IPS-NIHi11 (cell line): ENCODE results near the gene AKR1B15.
A peak's percentile ranks its signal among the peaks of the same experiment; 100 is the strongest.
"Not testable (repeated sequence)": the region's sequence is repeated elsewhere in the genome, so short reads cannot be mapped to it uniquely, and the experiment has no call there.

Source experiments
- DNase-seq: peaks from one replicate; pipeline ENCODE4 v3.0.0; 2012; ENCODE audit warnings: mixed read lengths, low spot score

Gene AKR1B15

GRCh38 chr7:134548877-134549276 lies at the start of gene AKR1B15:
Gene AKR1B15, plus strand, starts transcription at chr7:134549110. Its CDS starts 15,510 bp downstream, at chr7:134564620.
- DNase-seq, result no peak

GRCh38 chr7:134500406-134500805 lies 48.5 kb upstream of the AKR1B15 start:
- DNase-seq, result no peak

GRCh38 chr7:134500982-134501381 lies 47.9 kb upstream of the AKR1B15 start:
- no peak for DNase-seq

DNA sequence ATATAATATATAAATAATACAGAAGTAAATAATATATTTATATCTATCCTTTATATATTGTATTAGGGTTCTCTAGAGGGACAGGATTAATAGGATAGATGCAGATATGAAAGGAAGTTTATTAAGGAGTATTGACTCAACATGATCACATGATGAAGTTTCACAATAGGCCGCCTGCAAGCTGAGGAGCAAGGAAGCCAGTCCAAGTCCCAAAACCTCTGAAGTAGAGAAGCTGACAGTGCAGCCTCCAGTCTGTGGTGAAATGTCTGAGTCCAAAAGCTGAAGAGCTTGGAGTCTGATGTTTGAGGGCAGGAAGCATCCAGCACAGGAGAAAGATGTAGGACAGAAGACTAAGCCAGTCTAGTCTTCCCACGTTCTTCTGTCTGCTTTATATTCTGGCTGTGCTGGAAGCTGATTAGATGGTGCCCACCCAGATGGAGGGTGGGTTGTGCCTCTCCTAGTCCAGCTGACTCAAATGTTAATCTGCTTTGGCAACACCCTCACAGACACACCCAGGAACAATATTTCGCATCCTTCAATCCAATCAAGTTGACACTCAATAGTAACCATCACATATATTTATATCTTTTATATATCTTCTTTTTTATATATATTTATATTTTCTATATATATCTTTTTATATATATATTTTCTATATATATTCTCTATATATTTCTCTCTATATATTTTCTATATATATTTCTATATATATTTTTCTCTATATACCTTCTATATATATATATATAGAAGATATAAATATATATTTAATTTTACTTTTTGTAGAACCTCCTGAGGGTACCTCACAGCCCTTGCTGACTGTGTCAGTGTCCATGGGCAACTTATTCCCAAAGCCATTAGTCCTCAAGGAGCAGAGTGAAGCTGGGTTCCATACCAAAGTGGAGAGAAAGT lies 46.2 kb upstream of the AKR1B15 start:
- no peak for DNase-seq

DNA sequence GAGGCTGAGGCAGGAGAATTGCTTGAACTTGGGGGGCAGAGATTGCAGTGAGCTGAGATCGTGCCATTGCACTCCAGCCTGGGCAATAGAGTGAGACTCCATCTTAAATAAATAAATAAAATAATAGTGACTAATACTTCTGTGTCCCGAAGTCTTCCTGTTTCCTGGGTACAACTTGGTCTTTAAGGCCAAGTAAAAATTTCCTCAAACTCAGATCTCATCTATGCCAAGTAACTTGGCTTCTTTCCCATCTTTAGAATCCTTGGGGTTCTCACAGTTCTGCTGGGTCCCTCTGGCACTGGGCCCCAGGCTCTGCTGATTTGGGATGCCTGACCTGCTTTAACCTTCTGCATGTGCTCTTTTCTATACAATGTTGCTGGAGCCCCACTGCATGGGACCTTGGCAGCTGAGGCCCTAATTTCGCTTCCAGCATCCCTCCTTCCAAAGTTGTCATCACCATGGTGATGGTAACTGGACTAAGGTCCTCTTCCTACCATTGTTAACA lies 44.2 kb upstream of the AKR1B15 start:
- DNase-seq, result no peak

DNA sequence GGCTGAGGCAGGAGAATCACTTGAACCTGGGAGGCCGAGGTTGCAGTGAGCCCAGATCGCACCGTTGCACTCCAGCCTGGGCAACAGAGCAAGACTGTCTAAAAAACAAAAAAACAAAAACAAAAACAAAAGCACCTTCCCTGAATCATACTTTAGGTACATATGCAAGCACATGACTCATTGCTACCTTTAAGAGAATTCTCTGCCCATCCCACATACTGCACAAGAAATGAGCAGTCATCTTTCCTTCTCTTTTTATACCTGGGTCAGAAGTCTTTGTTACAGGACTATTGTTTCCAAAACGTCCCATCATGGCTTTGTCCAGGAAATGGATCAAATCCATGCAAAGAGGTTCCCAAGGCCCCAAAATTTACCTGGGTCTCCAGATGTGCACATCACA lies 43.1 kb upstream of the AKR1B15 start:
- DNase-seq, result no peak

DNA sequence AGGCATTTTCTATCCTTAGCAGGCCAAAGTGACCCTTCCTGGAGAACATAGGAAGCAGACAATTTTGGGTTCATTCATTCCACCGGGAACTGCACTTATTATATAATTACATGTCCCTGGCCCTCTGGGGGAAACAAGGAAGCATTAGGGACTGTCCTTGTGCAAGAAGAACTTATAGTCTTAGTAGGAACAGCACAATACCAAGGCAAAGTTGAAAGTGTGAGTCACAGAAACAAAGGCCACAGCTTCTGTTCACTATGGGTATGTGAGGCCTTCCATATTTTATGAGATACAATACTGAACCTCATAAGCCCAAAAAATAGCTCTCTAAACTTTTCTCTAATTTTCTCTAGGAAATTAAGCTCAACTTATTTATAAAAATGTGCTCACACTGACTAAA lies 39.9 kb upstream of the AKR1B15 start:
- no peak for DNase-seq

- no peak for DNase-seq
Measured at GRCh38 chr7:134510646-134511045, 38.3 kb upstream of the AKR1B15 start.

GRCh38 chr7:134512271-134512670 lies 36.6 kb upstream of the AKR1B15 start:
- DNase-seq, result no peak

DNA sequence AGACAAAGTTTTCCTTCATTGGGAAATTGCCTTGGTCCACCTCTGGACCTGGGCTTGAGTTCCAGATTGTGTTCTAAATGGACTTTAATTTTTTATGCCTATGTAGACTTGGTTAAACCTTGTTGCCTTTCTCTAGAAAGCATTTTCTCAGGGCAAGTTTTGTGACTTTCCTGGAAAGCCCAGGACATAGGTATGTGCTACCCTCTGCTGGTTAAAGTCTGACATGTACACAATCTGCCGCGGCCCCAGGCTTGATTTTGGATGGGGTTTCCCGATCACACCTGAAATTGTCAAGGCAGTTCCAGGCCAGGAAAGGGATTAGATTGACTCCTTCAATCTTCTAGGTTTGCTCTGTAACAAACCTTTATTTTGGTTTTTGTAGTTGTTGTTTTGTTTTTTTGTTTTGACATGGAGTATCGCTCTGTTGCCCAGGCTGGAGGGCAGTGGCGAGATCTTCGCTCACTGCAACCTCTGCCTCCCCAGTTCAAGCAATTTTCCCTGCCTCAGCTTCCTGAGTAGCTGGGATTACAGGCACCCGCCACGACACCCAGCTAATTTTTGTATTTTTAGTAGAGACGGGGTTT lies 35.6 kb upstream of the AKR1B15 start:
- DNase-seq, result peak; percentile 69

- no peak for DNase-seq
Measured at GRCh38 chr7:134514106-134514505, 34.8 kb upstream of the AKR1B15 start.

GRCh38 chr7:134514663-134515062 lies 34.2 kb upstream of the AKR1B15 start:
- peak; percentile 67 for DNase-seq

DNA sequence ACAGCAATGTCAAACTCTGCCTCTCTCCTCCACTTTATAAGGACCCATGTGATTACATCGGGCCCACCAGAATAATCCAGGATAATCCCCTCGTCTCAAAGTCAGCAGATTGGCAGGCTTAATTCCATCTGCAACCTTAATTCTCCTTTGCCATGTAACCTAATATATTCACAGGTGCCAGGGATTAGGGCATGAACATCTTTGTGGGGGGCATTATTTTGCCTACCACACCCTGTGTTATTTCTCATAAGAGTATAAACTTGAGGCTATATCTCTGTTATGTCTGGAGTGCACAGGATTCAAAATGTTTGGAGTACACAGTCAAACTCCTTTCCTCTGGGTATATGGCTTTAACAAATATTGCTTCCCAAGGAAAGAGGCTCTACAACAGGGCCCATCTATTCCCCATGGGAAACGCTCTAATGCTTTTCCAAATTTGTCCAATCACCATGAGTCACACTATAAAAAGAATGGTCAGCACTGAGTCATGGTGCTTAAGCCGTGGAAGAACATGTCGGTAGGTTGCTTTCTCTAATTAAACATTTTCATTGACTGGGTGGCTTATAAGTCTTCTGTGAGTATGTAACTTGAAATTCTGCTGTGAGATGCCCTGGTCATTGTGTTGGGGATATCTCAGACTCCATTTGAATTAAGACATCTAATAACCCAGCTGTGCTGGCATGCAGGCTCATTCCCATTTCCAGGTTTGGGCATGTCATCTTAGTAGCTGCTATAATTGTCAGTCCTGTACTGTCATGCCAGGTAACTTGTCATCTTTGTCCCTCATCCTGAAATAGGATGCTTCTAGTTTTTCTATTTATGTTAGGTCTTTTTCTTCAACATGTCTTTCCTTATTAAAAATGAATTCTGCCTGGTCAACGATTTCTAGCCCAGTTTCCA lies 33.1 kb upstream of the AKR1B15 start:
- DNase-seq, result no peak

DNA sequence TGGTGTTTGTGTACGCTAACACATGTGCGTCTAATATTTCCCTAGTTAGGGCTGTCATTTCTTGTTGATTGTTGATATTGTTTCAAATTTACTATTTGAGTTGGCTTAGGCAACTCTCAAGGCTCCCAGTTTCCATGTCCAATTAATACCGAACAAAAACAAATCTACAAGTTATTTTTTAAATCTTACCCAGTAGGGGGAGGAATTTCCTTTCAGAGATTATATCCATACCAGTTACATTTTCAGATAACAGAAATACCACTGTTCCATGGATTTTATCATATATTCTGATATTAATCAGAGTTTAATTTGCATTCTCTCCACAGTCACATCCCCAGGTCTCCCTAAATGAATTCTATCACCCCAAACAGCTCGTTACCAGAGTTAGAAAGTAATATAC lies 28.8 kb upstream of the AKR1B15 start:
- DNase-seq, result no peak

DNA sequence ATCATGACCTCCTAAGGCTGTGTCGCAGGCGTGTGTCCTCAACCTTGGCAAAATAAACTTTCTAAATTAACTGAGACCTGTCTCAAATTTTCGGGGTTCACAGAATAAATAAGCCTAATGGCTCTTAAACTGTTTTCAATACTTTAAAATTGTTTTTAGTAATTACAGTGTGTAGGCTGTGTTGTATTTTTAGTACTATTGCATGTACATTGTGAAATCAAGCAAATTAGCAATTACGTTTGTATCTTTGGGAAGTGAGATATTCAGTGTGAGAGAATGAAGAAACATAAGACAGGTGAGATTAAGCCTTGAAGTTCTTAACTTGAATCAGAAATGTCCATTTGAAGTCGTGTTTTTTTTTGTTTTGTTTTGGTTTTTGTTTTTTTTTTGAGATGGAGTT lies 26.3 kb upstream of the AKR1B15 start:
- no peak for DNase-seq

DNA sequence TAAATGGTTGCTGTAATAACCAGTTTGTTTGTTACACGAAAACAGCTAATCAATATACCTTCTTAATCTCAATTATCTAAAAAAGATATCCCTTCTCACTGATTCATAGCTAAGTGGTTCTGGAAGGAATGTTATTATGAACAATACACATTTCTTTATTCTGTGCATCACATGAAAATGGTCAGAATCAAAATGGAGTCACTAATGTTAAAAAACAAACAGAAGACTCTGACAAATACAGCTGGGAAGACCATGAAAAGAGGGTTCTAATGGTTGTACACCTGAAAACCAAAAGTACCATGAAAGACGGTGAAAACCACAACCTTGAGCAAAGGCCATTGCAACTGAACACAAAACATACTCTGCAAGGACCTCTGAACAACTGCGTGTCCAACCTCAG lies 23.5 kb upstream of the AKR1B15 start:
- DNase-seq, result not testable (repeated sequence)

DNA sequence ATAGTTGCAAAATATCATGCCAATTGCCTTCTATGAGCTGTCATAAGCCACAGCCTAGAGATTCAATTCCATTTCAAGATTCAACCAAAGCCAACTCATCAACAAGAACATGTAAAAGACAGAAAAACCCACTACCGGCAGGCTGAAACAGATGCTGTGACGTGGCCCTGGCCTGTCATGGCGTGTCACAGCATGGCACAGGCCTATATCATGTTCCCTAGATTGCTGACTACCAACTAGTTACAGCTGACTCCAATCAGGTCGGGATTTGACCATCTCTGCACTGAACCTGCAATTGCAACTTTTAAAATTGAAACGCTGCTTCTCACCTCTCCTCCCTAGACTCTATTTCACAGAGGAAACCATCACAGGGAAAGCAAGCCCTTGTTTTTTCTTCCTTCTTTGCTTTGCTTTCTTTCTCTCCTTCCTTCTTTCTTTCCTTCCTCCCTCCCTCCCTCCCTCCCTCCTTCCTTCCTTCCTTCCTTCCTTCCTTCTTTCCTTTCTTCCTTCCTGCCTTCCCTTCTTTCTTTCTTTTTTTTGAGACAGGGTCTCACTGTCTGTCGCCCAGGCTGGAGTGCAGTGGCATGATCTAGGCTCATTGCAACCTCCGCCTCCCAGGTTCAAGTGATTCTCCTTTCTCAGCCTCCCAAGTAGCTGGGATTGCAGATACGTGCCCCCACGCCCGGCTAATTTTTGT lies 22.2 kb upstream of the AKR1B15 start:
- DNase-seq, result not testable (repeated sequence)

DNA sequence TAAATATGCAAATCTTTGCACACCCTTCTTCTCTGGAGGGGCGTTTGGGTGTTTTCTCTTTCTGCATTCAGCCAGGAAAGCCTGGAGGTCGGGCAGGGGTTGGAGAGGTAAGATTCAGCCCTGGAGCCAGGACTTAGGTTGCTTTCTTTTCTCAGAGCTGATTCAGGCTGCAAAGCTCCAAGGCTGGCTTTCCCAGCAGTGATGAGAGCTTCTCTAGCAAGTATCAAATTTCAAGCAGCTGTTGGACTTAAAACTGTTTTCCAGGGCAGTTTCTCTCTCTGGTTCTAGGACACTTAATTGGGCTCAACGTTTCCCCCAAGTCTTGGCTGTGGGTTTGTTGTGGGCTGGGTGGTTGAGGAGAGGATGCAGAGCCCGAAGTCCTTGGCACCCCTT lies 20.9 kb upstream of the AKR1B15 start:
- DNase-seq, result peak; percentile 31

- DNase-seq, result no peak
Measured at GRCh38 chr7:134528749-134529148, 20.2 kb upstream of the AKR1B15 start.

DNA sequence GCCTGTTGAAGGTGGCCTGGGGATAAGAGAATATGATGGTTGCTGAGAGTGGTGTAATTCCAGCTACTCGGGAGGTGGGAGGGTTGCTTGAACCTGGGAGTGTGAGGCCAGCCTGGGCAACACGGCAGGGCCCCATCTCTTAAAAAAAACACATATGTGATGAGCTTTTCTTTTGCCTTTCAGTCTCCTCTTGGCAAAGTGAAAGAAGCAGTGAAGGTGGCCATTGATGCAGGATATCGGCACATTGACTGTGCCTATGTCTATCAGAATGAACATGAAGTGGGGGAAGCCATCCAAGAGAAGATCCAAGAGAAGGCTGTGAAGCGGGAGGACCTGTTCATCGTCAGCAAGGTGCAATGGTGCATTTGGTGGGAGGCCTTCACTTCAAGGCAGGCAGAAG lies 18.4 kb upstream of the AKR1B15 start:
- DNase-seq, result no peak

GRCh38 chr7:134532180-134532953 lies 16.5 kb upstream of the AKR1B15 start:
- no peak for DNase-seq
